ENCODE measurements around the gene GLTPD2.

GRCh38 chr17:4811471-4811870 is 22.7 kb downstream of the GLTPD2 start:
- TF ChIP-seq CTCF (conservative IDR thresholded peaks at IDR 0.05), result no peak
- no peak for TF ChIP-seq ZFX (IDR thresholded peaks at IDR 0.05)

Data from C4-2B (cell line).